GM12892 (cell line): ENCODE data around the gene NDUFA1.
A peak's percentile ranks its signal among the peaks of the same experiment; 100 is the strongest.

Source experiments
- POLR2A ChIP-seq: IDR thresholded peaks from 2 replicates; pipeline ENCODE4 v1.6.1; 2011; ENCODE audit warnings: low read depth, low read length, control low read depth
- TAF1 ChIP-seq: IDR thresholded peaks from 2 replicates; pipeline ENCODE4 v1.6.1; 2011; ENCODE audit warnings: low read depth, mild to moderate bottlenecking, control low read depth, low read length, borderline replicate concordance

DNA sequence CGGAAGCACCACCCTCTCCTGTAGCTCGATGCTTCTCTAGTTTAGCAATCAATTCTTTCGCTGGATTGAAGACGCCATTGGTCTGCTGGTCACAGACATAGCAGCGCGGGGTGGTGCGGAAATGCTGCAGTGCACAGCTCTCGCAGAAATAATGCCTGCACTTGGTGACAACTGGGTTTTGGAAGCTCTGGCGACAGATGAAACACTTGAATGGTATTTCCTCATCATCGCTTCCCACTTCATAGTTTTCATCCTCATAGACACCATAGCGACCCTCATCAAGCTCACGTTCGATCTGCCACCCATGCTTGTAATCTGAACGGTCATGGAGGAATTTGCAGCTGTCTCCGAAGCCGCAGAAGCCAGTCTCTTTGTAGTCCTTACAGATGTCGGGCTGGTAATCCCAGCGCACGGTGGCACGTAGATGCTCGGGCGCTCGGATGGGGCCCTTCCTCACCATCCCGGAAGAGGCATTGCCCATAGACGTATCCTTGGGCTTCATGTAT lies 953 bp upstream of the NDUFA1 start:
- TF ChIP-seq POLR2A (no peak), TAF1 (0 out of 2 replicates have a peak, but pooled peaks have one; percentile 17)
